Measurements from ENCODE around the gene RBMS1.
"Not testable (repeated sequence)": the region's sequence is repeated elsewhere in the genome, so short reads cannot be mapped to it uniquely, and the experiment has no call there.

The RBMS1 gene

GRCh38 chr2:160376576-160376975, 117.0 kb downstream of the RBMS1 start:
- DNase-seq, result no peak

GRCh38 chr2:160375802-160376469, 117.7 kb downstream of the RBMS1 start:
- DNase-seq, result no peak

GRCh38 chr2:160375037-160375436, 118.6 kb downstream of the RBMS1 start:
- no peak for DNase-seq

GRCh38 chr2:160373666-160374065, 119.9 kb downstream of the RBMS1 start:
- no peak for DNase-seq

GRCh38 chr2:160373263-160373662, 120.3 kb downstream of the RBMS1 start:
- no peak for DNase-seq

- no peak for DNase-seq
Measured at GRCh38 chr2:160372585-160372984, 121.0 kb downstream of the RBMS1 start.

- DNase-seq, result no peak
Measured at GRCh38 chr2:160372010-160372356, 121.6 kb downstream of the RBMS1 start.

- no peak for DNase-seq
Measured at GRCh38 chr2:160371251-160372009, 122.2 kb downstream of the RBMS1 start.

- no peak for DNase-seq
Measured at GRCh38 chr2:160368988-160369930, 124.3 kb downstream of the RBMS1 start.

- DNase-seq, result no peak
Measured at GRCh38 chr2:160367887-160368286, 125.7 kb downstream of the RBMS1 start.

- not testable (repeated sequence) for DNase-seq
Measured at GRCh38 chr2:160367139-160367538, 126.5 kb downstream of the RBMS1 start.

GRCh38 chr2:160366474-160366873, 127.1 kb downstream of the RBMS1 start:
- DNase-seq, result no peak

- no peak for DNase-seq
Measured at GRCh38 chr2:160365716-160366367, 127.8 kb downstream of the RBMS1 start.

GRCh38 chr2:160364364-160364763, 129.2 kb downstream of the RBMS1 start:
- no peak for DNase-seq

- DNase-seq, result no peak
Measured at GRCh38 chr2:160363961-160364360, 129.6 kb downstream of the RBMS1 start.

GRCh38 chr2:160363055-160363454, 130.6 kb downstream of the RBMS1 start:
- DNase-seq, result no peak

- no peak for DNase-seq
Measured at GRCh38 chr2:160362541-160362940, 131.1 kb downstream of the RBMS1 start.

GRCh38 chr2:160362018-160362417, 131.6 kb downstream of the RBMS1 start:
- no peak for DNase-seq

- DNase-seq, result no peak
Measured at GRCh38 chr2:160360089-160360757, 133.4 kb downstream of the RBMS1 start.

GRCh38 chr2:160358046-160358445, 135.6 kb downstream of the RBMS1 start:
- DNase-seq, result no peak

- no peak for DNase-seq
Measured at GRCh38 chr2:160356485-160356884, 137.1 kb downstream of the RBMS1 start.

GRCh38 chr2:160355080-160355479, 138.5 kb downstream of the RBMS1 start:
- no peak for DNase-seq

Data from CD4-positive, alpha-beta T cell treated with Interferon gamma for 1 hour (primary cell).